HFF-Myc (cell line): Measurements from ENCODE around the gene SLC43A3.
"Not testable (repeated sequence)": the region's sequence is repeated elsewhere in the genome, so short reads cannot be mapped to it uniquely, and the experiment has no call there.

Experiments used
- DNase-seq: peaks from one replicate; pipeline ENCODE4 v3.0.0-alpha.2; 2011; ENCODE audit warnings: low read depth; ENCODE audit errors: extremely low read depth
- H3K4me3 ChIP-seq: replicated peaks from 2 replicates; pipeline ENCODE4 v1.5.1; 2011; ENCODE audit warnings: low read depth, mild to moderate bottlenecking, control low read depth, low read length
- TF ChIP-seq, protein P1 (sequence below): IDR thresholded peaks from 2 replicates; pipeline ENCODE4 v1.5.1; 2012; ENCODE audit warnings: mild to moderate bottlenecking, low read depth, low read length, control low read depth; ENCODE audit errors: missing control alignments

Gene SLC43A3

DNA sequence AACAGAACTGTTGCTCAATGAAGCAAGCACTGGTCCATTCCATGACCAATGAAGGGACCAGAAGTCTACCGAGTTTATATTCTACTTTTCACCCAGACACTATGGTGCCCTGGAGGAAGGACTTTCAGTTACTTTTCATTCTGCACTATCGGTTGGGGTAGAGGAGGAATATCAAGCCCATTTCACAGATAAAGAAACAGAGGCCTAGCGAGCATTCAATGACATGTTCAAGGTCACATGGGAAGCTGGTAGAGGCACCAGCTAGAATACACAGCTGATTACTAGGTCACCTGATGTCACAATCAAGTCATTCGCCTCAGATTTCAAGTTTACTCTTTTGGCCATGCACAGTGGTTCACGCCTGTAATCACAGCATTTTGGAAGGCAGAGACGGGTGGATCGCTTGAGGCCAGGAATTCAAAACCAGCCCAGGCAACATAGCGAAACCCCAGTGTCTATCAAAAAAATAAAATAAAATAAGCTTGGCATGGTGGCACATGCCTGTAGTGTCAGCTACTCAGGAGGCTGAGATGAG, 18.9 kb downstream of the SLC43A3 start:
- H3K4me3 ChIP-seq = no peak overlapping the region
- DNase-seq = no peak
- TF ChIP-seq, protein P1, sequence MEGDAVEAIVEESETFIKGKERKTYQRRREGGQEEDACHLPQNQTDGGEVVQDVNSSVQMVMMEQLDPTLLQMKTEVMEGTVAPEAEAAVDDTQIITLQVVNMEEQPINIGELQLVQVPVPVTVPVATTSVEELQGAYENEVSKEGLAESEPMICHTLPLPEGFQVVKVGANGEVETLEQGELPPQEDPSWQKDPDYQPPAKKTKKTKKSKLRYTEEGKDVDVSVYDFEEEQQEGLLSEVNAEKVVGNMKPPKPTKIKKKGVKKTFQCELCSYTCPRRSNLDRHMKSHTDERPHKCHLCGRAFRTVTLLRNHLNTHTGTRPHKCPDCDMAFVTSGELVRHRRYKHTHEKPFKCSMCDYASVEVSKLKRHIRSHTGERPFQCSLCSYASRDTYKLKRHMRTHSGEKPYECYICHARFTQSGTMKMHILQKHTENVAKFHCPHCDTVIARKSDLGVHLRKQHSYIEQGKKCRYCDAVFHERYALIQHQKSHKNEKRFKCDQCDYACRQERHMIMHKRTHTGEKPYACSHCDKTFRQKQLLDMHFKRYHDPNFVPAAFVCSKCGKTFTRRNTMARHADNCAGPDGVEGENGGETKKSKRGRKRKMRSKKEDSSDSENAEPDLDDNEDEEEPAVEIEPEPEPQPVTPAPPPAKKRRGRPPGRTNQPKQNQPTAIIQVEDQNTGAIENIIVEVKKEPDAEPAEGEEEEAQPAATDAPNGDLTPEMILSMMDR = no peak

DNA sequence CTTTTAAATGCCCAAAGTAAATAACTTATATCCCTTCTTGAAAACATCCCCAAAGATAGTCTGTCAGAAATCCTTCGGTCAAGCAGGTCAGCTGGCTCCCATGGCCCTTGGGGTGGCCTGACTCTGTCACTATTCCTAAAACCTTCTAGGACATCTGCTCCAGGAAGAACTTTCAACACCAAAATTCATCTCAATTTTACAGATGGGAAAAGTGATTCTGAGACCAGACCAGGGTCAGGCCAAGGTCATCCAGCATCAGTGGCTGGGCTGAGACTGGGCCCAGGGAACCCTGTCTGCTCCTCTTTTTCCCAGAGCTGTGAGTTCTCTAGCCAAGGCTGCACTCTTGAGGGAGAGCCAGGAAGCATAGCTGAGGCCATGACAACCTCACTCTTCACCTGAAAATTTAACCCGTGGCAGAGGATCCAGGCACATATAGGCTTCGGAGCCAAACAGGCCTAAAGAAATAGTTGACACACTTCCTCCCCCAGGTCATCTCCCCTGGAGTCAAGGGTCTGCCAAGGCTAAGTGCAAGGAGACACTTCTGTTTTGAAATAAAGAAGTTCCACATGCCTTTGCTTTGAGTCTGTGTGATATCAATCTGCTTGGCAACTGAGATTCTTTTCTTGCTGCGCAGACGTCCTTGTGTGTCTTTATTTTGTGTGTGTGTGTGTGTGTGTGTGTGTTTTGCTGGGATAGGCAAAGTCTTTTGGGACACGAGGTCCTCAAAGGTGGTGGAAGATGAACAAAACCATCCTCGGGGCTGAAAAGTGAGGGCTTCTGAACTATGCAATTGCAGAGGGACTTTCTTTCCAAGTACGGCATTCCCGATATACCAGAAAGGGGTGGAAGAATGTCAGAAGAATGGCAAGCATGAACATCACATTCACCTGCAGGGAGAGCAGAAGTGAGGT, 19.7 kb downstream of the SLC43A3 start:
- DNase-seq = no peak
- TF ChIP-seq, protein P1 = no peak
- no peak overlapping the region for H3K4me3 ChIP-seq

DNA sequence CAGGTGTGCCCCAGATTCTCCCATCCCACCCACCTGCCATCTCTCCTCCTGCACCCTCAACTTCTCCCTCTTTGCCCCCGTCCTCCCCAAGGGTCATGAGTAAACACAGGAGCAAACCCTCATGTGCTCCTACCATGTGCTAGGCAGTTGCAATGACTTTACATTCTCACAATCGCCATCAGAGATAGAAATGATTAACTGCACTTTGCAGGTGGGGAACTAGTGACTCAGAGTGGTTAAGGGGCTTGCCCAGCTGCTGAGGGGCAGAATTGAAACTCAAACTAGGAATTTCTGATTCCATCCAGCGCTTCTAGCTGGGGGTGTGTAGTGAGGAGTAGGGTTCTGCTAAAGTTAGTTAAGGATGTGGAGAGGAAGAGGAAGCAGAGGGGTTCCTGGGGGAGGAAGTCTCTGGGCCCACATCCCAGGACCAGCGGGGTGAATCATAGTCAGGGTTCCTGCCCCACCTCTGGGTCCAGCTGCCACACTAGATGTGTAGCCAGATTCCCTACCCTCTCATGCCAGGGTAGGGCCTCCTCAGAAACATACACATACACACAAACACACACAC, 20.5 kb downstream of the SLC43A3 start:
- no peak for DNase-seq
- TF ChIP-seq, protein P1 = no peak
- H3K4me3 ChIP-seq = no peak overlapping the region

DNA sequence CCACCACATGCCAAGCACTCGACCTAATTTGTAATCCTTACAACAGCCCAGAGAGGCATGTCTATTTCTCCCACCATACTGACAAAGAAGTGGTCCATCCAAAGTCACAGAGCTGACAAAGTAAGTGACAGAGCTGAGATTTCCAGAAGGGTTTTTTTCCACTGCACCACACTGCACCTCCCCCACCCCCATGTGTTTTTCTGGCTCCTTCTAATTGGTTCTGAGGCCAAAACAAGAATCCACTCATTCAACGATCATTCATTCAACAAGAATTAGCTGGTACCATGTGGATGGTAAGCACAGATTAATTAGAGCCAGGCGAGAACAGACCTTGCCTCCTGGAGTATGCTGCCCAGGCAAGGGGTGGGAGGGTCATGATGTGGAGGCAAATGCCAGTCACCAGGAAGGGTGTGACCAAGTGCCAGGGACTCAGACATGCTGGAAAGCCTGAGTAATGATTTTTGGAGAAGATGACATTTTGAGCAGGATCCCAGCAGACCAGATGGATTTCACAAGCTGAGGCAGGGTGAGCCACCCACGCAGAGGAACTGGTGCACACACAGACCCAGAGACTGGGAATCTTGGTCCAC, 21.6 kb downstream of the SLC43A3 start:
- no peak for DNase-seq
- TF ChIP-seq, protein P1 = no peak
- no peak overlapping the region for H3K4me3 ChIP-seq

DNA sequence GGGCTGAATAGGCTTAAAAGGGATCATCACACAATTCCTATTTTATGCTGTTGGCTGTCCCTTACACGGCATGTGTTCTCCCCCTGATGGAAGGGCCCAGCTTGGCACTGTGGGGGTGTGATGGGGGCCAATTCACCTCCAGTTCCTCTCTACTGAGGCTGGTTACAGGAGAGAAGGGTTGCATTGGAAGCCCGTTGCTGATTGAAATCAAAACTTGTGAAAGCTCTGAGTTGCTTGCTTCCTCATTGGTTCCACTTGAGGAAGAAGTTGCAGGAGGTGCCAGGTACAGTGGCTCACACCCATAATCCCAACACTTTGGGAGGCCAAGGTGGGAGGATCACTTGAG, 23.1 kb downstream of the SLC43A3 start:
- TF ChIP-seq, protein P1 = no peak
- no peak for DNase-seq
- H3K4me3 ChIP-seq = no peak overlapping the region

DNA sequence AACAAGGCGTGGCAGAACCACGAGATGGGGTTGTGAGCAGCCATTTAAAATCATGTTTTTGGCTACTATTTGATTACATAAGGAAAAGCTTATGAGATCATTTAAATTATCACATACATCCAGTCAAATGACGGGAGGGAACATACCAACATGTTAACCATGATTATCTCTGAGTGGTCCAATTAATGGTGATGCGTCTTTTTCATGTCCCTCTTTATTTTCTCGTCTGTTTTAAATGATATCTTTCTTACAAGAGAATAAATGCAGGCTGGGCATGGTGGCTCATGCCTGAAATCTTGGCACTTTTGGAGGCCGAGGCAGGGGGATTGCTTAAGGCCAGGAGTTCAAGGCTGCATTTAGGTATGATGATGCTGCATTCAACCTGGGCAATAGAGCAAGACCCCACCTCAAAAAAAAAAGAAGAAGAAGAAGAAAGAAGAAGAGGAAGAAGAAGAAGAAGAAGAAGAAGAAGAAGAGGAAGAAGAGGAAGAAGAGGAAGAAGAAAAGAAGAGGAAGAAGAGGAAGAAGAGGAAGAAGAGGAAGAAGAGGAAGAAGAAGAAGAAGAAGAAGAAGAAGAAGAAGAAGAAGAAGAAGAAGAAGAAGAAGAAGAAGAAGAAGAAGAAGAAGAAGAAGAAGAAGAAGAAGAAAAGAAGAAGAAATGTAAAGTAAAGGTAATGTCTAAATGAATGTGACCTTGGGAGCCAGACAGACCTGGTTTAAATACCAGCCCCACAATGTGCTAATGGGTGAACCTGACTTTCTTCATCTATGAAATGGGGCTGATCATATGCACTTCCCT, 23.7 kb downstream of the SLC43A3 start:
- not testable (repeated sequence) for H3K4me3 ChIP-seq, DNase-seq
